Uterus (tissue), 4 donors: ENCODE results near the gene IDUA. TPM values are rescaled to one million over a fixed set of nuclear protein-coding genes. Genes with fewer than 3 reads are reported as not detected.
A peak's percentile ranks its signal among the peaks of the same experiment; 100 is the strongest.

ENCODE experiments used
- DNase-seq, 2 donors: peaks; one replicate each; pipeline ENCODE4 v3.0.0-alpha.2; 2019 to 2020
- H3K27ac ChIP-seq, 2 donors: fragments of 200-600 bp; sonication (generic); 1 replicate in 1 of 2; 2 replicates in 1 of 2; pipeline ENCODE4 v1.5.1; 2016 to 2018
- H3K27me3 ChIP-seq, 2 donors: fragments of 200-600 bp; sonication (generic); one replicate each; pipeline ENCODE4 v1.5.1; 2018 to 2019; ENCODE audit warnings: control low read depth in 1 of 2
- H3K36me3 ChIP-seq, 2 donors: fragments of 200-600 bp; sonication (generic); one replicate each; pipeline ENCODE4 v1.5.1; 2019; ENCODE audit warnings: control low read depth in 1 of 2
- H3K4me1 ChIP-seq, 2 donors: fragments of 200-600 bp; sonication (generic); one replicate each; pipeline ENCODE4 v1.5.1; 2018 to 2019; ENCODE audit warnings: control low read depth in 1 of 2
- H3K4me3 ChIP-seq, 2 donors: fragments of 200-600 bp; sonication (generic); 1 replicate in 1 of 2; 2 replicates in 1 of 2; pipeline ENCODE4 v1.5.1; 2018 to 2019; ENCODE audit warnings: mild to moderate bottlenecking in 1 of 2
- H3K9me3 ChIP-seq, 2 donors: fragments of 200-600 bp; sonication (generic); one replicate each; pipeline ENCODE4 v1.5.1; 2019; ENCODE audit warnings: control low read depth in 1 of 2
- CTCF ChIP-seq, 4 experiments: fragments of 200-600 bp in 2 of 4; fragments of 450-650 bp in 2 of 4; sonication (generic) in 2 of 4; IDR thresholded peaks; one replicate each; pipeline ENCODE4 v1.5.1; 2016 to 2019; ENCODE audit warnings: antibody characterized with exemption in 4 of 4, mild to moderate bottlenecking in 2 of 4, moderate library complexity in 1 of 4
- POLR2A ChIP-seq, 2 donors: fragments of 450-650 bp; IDR thresholded peaks; one replicate each; pipeline ENCODE4 v1.6.1; 2016; ENCODE audit warnings: antibody characterized with exemption in 2 of 2, mild to moderate bottlenecking in 1 of 2, moderate library complexity in 1 of 2
- intact Hi-C: fragments of 100-400 bp; cut with DNase I; formaldehyde crosslinking; loops from one replicate; pipeline ENCODE4 v1.15.1; 2023; ENCODE audit warnings: low total_unique reads
- total RNA-seq, 4 donors: library from RNA; depleted of rRNA in 3 of 4; stranded (reverse); fragments of >200 nt in 3 of 4; gene quantifications; one replicate each; pipeline versions ENCODE4 v1.1.0 to v1.2.4, GENCODE V29; 2014 to 2023
- donor health status: DM: yes; HTN: yes; CAD: no.

IDUA gene
- total RNA-seq, 4 donors from 2014 or later: 2.8 to 45.8 (median 9.9) TPM

GRCh38 chr4:954211-955020 is 32.4 kb upstream of the IDUA start:
- H3K9me3 ChIP-seq: no peaks in the 10 kb centered on the region
- no peaks in the 10 kb centered on the region for H3K27me3 ChIP-seq
- DNase-seq: no peak
- no peak overlapping the region for H3K27ac ChIP-seq
- intact Hi-C loops: no loop called here
- no peaks in the 10 kb centered on the region for H3K36me3 ChIP-seq
- no peaks in the 10 kb centered on the region for H3K4me1 ChIP-seq
- no peak for TF ChIP-seq POLR2A (IDR thresholded peaks at IDR 0.05)
- no peak for TF ChIP-seq CTCF (IDR thresholded peaks at IDR 0.05)
- no peak overlapping the region for H3K4me3 ChIP-seq

GRCh38 chr4:955161-955921 is 31.5 kb upstream of the IDUA start:
- Histone ChIP-seq H3K27me3 (no peaks in the 10 kb centered on the region), H3K27ac (no peak overlapping the region), H3K4me1 (no peaks in the 10 kb centered on the region), H3K9me3 (no peaks in the 10 kb centered on the region), H3K4me3 (no peak overlapping the region), H3K36me3 (no peaks in the 10 kb centered on the region)
- no peak for TF ChIP-seq CTCF (IDR thresholded peaks at IDR 0.05)
- no peak for TF ChIP-seq POLR2A (IDR thresholded peaks at IDR 0.05)
- intact Hi-C loops: no loop called here
- DNase-seq: no peak

GRCh38 chr4:955931-956381 is 30.9 kb upstream of the IDUA start:
- Histone ChIP-seq H3K4me1 (no peaks in the 10 kb centered on the region), H3K4me3 (no peak overlapping the region), H3K9me3 (no peaks in the 10 kb centered on the region), H3K27me3 (no peaks in the 10 kb centered on the region), H3K36me3 (no peaks in the 10 kb centered on the region), H3K27ac (no peak overlapping the region)
- DNase-seq: peak in 1 of 2 donors; percentile 12
- no peak for TF ChIP-seq CTCF (IDR thresholded peaks at IDR 0.05)
- TF ChIP-seq POLR2A (IDR thresholded peaks at IDR 0.05): no peak
- intact Hi-C loops: no loop called here

- no peak for DNase-seq
- no peaks in the 10 kb centered on the region for H3K27me3 ChIP-seq
- H3K9me3 ChIP-seq: no peaks in the 10 kb centered on the region
- no peaks in the 10 kb centered on the region for H3K36me3 ChIP-seq
- H3K27ac ChIP-seq: no peak overlapping the region
- intact Hi-C loops: no loop called here
- H3K4me1 ChIP-seq: no peaks in the 10 kb centered on the region
- H3K4me3 ChIP-seq: no peak overlapping the region
- no peak for TF ChIP-seq POLR2A (IDR thresholded peaks at IDR 0.05)
- TF ChIP-seq CTCF (IDR thresholded peaks at IDR 0.05): no peak
Measured at GRCh38 chr4:956531-957230, 30.2 kb upstream of the IDUA start.
